ENCODE measurements around the gene WIPF2. TPM values are rescaled to one million over a fixed set of nuclear protein-coding genes. Genes with fewer than 3 reads are reported as not detected.

The WIPF2 gene, protein sequence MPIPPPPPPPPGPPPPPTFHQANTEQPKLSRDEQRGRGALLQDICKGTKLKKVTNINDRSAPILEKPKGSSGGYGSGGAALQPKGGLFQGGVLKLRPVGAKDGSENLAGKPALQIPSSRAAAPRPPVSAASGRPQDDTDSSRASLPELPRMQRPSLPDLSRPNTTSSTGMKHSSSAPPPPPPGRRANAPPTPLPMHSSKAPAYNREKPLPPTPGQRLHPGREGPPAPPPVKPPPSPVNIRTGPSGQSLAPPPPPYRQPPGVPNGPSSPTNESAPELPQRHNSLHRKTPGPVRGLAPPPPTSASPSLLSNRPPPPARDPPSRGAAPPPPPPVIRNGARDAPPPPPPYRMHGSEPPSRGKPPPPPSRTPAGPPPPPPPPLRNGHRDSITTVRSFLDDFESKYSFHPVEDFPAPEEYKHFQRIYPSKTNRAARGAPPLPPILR
- 10 to 100 TPM; 18.9 to 20.4 TPM for total RNA-seq

DNA sequence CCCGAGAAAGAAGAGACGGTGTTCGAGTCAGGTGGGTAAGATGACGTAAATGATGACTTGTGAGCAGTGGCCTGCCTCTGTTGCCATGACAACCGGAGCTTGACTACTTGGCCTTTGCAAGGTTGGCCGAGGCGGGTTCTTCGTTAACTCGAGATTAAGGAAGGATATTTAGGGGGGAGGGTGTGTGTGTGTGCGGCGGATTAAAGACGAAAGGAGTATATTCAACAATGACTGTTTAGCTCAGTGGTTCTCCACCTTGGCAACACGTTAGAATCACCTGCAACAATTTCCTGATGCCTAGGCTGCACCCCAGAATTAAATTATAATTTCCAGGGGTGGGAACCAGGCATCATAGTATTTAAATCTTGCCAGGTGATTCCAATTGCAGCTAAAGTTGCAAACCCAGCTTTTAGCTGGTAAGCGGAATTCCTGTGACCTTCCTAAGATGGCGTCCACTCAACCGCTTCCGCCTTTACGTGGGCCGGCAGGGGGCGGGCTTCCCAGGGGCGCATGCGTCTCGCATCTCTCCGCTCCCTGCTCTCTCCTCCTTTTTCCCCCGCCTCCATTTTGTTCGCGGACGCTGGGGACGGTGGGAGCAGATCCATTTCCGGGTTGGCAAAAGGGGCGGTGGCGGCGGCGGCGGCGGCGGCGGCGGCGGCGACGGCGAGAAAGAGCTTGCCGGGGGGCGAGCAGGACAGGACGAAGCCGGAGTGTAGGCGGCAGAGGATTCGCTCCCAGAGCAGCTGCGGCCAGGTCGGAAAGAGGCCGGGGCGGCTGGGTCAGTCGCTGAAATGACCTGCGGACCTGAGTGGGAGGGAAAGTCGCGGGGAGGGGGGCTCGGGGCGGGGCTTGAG is at the start of gene WIPF2:
Gene WIPF2, plus strand, starts transcription at position 565 of the 854 bp plus-strand sequence. CDS start 37,156 bp downstream, outside the sequence.
- ChIA-PET POLR2A (interaction anchor here (0.6 to 1.0 kb wide), 6 partner anchors 9 to 252 kb away, joined by 3 to 6 read pairs (median 3); partner anchors contain the start of gene TOP2A), CTCF (interaction anchor here (0.6 to 2.7 kb wide), 8 partner anchors 18 to 179 kb away, joined by 3 to 16 read pairs (median 4); partner anchors contain the start of gene CDC6)

DNA sequence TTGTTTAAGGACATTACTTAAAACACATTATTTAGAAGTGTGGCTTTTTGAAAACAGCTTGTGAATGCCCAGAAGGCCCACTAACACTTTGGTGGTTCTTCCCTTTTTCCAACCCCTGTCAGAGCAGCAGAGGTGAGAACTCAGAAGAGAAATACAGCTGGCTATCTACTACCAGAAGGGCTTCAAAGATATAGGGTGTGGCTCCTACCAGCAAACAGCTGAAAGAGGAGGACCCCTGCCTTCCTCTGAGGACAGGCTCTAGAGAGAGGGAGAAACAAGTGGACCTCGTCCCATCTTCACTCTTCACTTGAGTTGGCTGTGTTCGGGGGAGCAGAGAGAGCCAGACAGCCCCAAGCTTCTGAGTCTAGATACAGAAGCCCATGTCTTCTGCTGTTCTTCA is 48.8 kb upstream of the WIPF2 start:
- CTCF ChIA-PET = interaction anchor here (0.7 to 2.7 kb wide), 3 partner anchors 21 to 143 kb away, joined by 3 to 13 read pairs (median 11); partner anchors contain the start of gene NR1D1

DNA sequence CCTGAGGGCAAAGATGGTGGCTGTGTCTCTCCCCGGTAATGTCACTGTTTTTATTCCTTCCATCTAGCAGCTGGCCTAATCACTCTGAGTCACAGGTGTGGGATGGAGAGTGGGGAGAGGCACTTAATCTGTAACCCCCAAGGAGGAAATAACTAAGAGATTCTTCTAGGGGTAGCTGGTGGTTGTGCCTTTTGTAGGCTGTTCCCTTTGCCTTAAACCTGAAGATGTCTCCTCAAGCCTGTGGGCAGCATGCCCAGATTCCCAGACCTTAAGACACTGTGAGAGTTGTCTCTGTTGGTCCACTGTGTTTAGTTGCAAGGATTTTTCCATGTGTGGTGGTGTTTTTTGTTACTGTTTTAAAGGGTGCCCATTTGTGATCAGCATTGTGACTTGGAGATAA is 47.4 kb upstream of the WIPF2 start:
- ChIA-PET POLR2A (no interaction called here), CTCF (no interaction called here)

More for the DNA sequence above, 48.8 kb upstream of the WIPF2 start:
- POLR2A ChIA-PET = no interaction called here

- CTCF ChIA-PET = interaction anchor here (0.8 to 1.3 kb wide), 3 partner anchors 17 to 114 kb away, joined by 3 read pairs; partner anchors contain the start of gene CDC6
- POLR2A ChIA-PET = no interaction called here
These were observed 45.9 kb upstream of the WIPF2 start for GRCh38 chr17:40173091-40173777.

GRCh38 chr17:40173778-40174135 is 45.3 kb upstream of the WIPF2 start:
- POLR2A ChIA-PET = no interaction called here
- CTCF ChIA-PET = interaction anchor here (0.8 to 1.3 kb wide), 2 partner anchors 16 to 114 kb away, joined by 3 read pairs; partner anchors contain the start of gene CDC6

- ChIA-PET POLR2A (no interaction called here), CTCF (interaction anchor here (1.3 to 1.5 kb wide), 3 partner anchors 16 to 62 kb away, joined by 3 to 5 read pairs (median 4); no protein-coding TSS in a partner anchor)
These were observed 44.6 kb upstream of the WIPF2 start for GRCh38 chr17:40174514-40174913.

GRCh38 chr17:40175928-40176753 is 43.0 kb upstream of the WIPF2 start:
- POLR2A ChIA-PET = interaction anchor here (0.6 to 0.8 kb wide), 3 partner anchors 8 to 37 kb away, joined by 3 read pairs; no protein-coding TSS in a partner anchor
- CTCF ChIA-PET = interaction anchor here (0.6 to 1.8 kb wide), 7 partner anchors 15 to 357 kb away, joined by 3 to 6 read pairs (median 4); no protein-coding TSS in a partner anchor

DNA sequence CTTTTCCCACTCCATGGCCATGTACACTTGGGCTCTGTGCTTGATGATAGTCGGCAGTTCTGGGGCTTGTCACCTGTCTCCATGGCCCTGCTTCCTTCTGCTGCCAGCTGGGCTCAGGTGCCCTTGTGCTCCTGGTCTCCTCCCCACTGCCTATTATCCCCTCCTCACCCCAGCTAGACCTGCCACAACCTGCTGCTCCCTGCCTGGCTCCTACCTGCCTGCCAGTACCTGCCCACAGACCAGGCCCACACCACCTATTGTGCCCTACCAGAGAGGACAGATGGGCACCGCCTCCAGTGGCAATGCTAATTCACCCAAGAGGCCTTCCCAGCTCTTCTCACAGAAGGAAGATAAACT is 42.4 kb upstream of the WIPF2 start:
- POLR2A ChIA-PET = interaction anchor here (0.6 to 0.8 kb wide), 2 partner anchors 9 to 38 kb away, joined by 3 read pairs; no protein-coding TSS in a partner anchor
- CTCF ChIA-PET = interaction anchor here (0.6 to 1.8 kb wide), 3 partner anchors 14 to 163 kb away, joined by 3 to 6 read pairs (median 5); no protein-coding TSS in a partner anchor

- ChIA-PET CTCF (interaction anchor here (0.9 to 3.0 kb wide), 4 partner anchors 13 to 68 kb away, joined by 3 to 17 read pairs (median 6); no protein-coding TSS in a partner anchor), POLR2A (no interaction called here)
These were observed 41.7 kb upstream of the WIPF2 start, which contains the start of gene RAPGEFL1 for GRCh38 chr17:40177275-40177874. Gene RAPGEFL1, plus strand, starts transcription at chr17:40177470. Its CDS starts 392 bp downstream, at chr17:40177862.

- ChIA-PET POLR2A (interaction anchor here (0.5 to 1.2 kb wide), 2 partner anchors 65 to 140 kb away, joined by 3 to 4 read pairs; no protein-coding TSS in a partner anchor), CTCF (interaction anchor here (1.1 to 3.0 kb wide), 4 partner anchors 13 to 69 kb away, joined by 3 to 17 read pairs (median 4); no protein-coding TSS in a partner anchor)
These were observed 41.0 kb upstream of the WIPF2 start for GRCh38 chr17:40178021-40178601.

DNA sequence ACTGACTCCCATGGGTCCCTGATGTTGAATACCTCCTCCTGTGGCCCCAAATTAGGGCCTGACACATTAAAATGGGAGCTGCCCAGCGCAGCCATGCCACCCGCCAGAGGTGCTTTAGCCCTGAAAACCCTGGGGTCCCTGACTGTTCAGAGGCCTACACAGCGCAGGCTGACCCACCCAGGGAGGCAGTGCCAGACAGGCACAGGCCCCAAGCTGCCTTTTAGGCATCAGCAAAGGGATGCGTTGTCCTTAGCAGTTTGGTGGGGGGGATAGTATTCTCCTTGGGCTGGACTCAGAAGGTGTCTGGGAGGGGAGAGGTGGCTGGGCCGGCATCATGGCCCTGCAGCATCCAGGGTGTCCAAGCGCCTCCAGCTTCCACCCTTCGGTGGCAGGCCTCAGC is 40.4 kb upstream of the WIPF2 start:
- POLR2A ChIA-PET = interaction anchor here (0.5 to 1.2 kb wide), 2 partner anchors 66 to 140 kb away, joined by 3 to 4 read pairs; no protein-coding TSS in a partner anchor
- CTCF ChIA-PET = interaction anchor here (1.1 to 3.0 kb wide), 5 partner anchors 12 to 70 kb away, joined by 3 to 17 read pairs (median 5); no protein-coding TSS in a partner anchor

- ChIA-PET POLR2A (no interaction called here), CTCF (interaction anchor here (1.7 to 3.0 kb wide), 3 partner anchors 11 to 22 kb away, joined by 5 to 17 read pairs (median 7); no protein-coding TSS in a partner anchor)
These were observed 39.0 kb upstream of the WIPF2 start for GRCh38 chr17:40179923-40180659.

DNA sequence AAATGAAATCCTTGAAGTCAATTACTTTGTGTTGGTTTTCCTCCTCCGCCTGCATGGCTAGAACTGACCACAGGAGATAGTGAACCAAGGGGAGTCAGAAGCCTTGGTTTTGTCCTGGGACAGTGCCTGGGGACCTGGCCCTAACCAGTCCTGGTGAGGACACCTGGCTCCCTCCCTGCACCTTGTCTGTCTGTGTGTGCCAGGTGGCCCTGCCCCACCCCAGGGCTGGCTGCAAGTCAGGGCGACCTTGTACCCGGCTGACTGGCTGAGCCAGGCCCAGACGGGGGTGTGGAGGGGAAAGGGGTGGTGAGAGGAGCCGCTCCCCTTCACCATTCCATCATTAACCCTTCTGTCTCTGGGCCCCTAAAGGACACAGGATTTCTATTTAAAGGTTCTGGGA is 38.4 kb upstream of the WIPF2 start:
- CTCF ChIA-PET = interaction anchor here (1.7 to 3.0 kb wide), 2 partner anchors 10 to 21 kb away, joined by 7 to 17 read pairs; no protein-coding TSS in a partner anchor
- POLR2A ChIA-PET = no interaction called here

- CTCF ChIA-PET = interaction anchor here (2.4 kb wide), 1 partner anchor 10 kb away, joined by 7 read pairs; no protein-coding TSS in a partner anchor
- POLR2A ChIA-PET = no interaction called here
These were observed 37.9 kb upstream of the WIPF2 start for GRCh38 chr17:40181205-40181604.

- CTCF ChIA-PET = interaction anchor here (1.1 to 2.4 kb wide), 2 partner anchors 9 to 19 kb away, joined by 3 to 7 read pairs; no protein-coding TSS in a partner anchor
- POLR2A ChIA-PET = no interaction called here
These were observed 36.5 kb upstream of the WIPF2 start for GRCh38 chr17:40182606-40183005.

- POLR2A ChIA-PET = no interaction called here
These were observed 31.9 kb upstream of the WIPF2 start for GRCh38 chr17:40187238-40187637.

More at GRCh38 chr17:40187238-40187637, 31.9 kb upstream of the WIPF2 start:
- CTCF ChIA-PET = no interaction called here
